Measurements from ENCODE around the gene FERMT1.

FERMT1 gene, protein sequence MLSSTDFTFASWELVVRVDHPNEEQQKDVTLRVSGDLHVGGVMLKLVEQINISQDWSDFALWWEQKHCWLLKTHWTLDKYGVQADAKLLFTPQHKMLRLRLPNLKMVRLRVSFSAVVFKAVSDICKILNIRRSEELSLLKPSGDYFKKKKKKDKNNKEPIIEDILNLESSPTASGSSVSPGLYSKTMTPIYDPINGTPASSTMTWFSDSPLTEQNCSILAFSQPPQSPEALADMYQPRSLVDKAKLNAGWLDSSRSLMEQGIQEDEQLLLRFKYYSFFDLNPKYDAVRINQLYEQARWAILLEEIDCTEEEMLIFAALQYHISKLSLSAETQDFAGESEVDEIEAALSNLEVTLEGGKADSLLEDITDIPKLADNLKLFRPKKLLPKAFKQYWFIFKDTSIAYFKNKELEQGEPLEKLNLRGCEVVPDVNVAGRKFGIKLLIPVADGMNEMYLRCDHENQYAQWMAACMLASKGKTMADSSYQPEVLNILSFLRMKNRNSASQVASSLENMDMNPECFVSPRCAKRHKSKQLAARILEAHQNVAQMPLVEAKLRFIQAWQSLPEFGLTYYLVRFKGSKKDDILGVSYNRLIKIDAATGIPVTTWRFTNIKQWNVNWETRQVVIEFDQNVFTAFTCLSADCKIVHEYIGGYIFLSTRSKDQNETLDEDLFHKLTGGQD

DNA sequence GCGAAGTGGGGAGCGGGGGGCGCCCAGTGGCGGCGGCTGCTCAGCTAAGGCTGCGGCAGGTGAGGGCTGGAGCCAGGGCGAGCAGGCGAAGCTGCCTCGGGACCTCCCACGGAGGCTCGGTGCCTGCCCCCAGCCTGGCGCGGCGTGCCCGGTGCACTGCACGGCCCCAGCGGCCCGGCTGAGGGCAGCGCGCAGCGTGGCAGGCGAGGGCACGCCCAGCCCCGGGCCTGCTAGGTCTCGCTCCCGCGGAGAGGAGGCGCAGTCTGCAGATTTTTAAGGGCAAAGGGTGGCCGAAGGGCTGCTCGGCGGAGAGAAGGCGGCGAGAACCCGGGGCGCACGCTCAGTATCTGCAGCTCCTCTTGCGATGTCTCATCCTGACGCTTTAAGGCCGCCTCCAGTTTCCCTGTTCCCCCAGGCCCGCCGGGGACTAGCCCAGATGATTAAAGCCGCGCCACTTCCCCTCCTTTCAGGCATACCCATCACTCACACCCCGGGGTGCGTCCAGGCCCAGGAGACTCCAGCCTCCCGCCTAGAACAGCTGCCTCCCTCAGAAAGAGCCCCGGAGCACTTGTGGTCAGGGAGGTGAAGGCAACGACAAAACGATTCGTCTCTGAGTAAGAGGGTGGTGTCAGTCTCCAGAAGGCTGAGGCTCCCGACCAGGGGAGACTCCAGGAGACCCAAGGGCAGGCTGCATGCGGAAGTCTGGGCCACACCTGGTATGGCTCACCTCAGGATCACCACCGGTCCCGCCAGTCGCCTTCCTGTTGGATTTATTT, at the start of gene FERMT1:
FERMT1 (minus strand) TSS at position 158 of the 776 bp plus-strand sequence. CDS start 3,476 bp downstream, outside the sequence.
- peak in 1 of 2 donors; percentile 6 for DNase-seq

DNA sequence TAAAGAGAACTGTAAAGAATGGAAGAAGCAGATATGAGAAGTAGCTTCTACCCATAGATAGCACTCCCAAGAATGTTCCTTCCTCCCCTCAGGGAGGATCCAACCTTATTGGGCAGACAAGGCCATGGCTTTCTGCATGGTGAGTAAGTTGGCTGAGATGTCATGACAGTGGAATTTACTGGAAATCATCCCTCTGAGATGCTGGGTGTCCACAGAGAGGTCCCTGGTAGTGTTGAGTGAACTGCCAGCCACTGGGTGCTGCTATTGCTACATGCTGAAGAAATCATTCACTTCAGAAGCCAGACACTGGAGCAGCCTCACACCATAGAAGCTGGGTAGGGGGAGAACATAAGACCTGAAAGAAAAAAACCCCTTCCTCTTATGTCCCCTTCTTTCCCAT, 46.4 kb upstream of the FERMT1 start:
- DNase-seq = no peak

DNA sequence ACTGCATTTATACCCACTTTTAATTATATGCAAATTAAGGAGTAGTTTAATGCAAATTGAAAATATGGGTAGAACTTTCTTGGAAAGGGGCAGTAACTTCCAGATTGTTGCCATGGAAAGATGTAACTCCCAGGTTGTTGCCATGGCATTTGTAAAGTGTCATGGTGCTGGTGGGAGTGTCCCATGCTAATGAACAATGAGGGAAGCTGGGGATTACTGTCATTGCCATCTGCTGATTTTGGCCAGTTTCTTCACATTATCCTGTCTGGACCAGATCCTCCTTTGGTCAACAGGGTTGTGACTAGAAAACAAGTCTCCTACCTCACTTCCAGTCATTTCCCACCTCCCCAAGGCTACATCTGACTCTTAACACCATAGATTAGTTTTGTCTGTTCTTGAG, 45.4 kb upstream of the FERMT1 start:
- no peak for DNase-seq

DNA sequence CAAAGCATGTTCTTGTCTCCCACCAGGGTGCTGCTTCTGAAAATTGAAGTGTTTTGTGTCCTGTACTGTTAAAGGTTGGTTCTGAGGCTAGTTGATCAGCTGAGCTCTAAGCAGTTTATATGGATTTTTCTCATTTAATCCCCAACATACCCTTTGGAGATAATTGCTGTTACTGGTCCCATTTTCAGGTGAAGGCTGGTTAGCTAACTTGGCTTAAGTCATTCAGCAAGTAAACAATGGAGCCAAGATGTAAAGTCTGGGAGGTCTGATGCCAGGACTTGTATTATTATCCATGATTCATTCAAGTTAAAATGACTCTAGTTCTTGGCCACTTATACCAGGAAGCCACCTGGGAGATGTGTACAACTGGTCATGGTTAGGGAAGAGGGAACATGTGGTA, 42.5 kb upstream of the FERMT1 start:
- DNase-seq = no peak

DNA sequence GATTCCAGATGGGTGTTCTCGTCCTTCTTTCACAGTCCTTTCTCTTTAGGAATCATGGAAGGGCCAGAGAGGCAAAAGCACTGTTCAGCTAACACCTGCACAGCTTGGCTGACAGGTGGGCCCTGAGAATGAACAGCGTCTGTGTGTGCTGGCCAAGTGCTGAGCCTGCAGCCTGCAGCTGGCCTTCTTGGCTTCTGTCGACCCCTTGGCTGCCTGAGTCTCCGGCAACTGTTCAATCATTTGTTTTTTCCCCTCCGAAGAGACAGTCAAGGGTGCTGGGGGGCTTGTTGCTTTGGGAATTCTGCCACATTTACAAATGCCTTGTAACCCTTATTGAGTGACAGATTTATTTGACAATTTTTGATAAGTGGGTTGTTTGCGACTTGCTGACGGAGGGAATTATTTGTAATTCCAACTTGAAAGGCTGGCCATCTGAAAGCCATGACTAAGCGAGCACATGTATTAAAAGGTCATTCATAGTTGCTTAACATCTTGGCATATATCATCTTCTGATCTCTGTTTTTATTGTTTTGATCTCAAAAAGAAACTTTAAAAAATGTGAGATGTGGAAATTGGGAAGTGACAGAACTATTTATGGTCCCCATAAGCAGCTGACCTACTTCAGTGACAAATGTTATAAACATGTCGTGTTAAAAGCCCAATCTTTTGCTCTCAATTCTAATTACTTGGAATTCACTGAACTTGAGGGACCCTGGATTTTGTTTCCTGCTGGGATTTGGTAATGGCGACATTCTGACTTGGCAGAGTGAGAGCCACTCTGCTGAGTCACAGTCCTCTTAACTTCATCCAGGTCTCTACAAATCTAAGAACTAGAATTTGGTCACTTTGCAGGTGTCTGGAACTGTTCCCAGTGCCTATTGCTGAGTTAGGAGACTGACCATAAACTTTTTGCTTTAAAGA, 41.9 kb upstream of the FERMT1 start:
- DNase-seq = no peak

DNA sequence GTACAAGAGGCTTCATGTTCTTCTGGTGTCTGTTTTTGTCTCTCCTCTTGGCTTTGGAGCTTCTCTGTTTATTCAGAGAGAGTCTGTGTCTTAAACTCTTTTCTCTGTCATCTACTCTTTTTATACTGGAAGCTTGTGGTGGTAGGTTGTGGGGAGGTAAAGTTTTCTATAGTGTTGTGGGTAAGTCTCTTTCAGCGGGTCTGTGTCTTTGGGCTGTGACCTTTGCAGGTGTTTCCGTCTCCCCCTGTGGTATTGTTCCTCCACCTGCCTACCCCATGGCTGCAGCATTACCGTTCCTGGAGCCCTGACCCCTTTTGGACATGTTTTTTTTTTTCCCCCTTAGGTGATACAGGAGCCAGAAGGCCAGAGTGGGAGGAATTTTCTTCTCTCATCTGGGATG, 37.9 kb upstream of the FERMT1 start:
- no peak for DNase-seq

DNA sequence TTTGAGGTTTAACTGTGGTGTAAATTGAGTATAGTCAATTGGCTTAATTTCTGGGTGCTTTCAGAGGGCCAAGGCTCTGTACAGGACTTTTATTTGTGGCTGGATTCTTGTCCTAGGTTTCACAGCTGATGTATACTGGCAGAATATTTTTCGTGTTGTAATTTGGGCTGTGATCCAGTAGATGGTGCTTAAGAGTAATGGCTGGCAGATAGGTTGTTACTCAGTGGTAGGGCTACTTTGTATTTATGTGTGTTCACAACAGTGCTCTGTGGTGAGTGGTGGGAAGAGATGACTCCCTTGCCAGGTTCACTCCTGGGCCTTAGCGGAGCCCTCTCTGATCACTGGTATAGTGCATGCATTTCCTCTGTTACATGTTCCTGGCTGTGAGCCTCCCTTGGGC, 34.5 kb upstream of the FERMT1 start:
- DNase-seq = no peak

DNA sequence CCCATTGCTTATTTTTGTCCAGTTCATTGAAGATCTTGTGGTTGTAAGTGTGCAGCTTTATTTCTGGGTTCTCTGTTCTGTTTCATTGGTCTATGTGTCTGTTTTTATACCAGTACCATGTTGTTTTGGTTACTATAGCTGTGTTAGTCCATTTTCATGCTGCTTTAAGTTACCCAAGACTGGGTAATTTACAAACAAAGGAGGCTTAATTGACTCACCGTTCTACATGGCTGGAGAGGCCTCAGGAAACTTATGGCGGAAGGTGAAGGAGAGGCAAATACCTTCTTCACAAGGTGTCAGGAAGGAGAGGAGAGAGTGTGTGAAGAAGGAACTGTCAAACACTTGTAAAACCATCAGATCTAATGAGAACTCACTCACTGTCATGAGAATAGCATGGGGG, 29.9 kb upstream of the FERMT1 start:
- no peak for DNase-seq

DNA sequence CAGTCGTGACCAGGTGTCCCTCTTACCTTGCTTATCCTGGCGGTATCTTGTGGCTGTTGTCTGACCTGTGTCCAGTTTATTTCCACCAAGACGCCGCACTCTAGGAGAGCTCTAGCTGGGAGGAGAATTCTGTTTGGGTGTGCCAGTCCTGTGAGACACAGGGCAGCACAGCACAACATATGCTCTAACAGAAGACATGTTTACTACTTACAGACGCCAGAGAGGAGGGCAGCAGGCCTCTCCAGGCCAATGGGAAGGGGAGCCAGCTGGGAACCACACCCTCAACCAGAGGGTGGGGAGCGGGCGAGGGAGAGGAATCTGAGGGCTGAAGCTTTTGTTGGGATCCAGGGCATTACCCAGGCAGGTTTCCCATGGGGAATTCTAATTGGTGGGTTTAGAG, 25.2 kb upstream of the FERMT1 start:
- DNase-seq = no peak

DNA sequence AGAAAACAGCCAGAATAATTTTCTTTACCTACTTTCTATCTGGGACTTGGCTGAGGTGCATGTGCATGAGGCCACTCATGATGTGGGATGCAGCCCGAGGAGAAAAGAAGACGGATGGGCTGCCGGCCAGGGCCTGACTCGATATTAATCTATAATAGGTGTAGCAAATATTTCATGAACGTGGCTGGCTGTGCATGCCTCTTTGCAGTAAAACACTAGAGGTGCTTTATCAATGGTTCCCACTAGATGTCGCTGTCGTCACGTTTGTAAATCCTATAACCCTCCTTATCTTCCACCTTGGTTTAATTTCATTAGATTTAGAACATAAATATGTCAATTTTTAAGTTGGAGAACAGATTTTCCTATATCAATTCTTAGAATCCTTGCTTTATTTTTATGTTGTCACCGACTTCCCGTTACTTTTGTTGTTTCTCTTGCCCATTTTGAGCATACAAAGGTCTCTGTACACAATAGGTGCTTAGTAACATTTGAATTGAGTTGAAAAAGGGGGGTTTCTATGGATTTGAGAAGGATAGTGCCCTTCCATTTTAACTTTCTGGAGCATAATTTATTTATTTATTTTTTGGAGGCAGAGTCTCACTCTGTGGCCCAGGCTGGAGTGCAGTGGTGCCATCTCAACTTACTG, 19.6 kb upstream of the FERMT1 start:
- DNase-seq = peak; percentile 16 to 60

DNA sequence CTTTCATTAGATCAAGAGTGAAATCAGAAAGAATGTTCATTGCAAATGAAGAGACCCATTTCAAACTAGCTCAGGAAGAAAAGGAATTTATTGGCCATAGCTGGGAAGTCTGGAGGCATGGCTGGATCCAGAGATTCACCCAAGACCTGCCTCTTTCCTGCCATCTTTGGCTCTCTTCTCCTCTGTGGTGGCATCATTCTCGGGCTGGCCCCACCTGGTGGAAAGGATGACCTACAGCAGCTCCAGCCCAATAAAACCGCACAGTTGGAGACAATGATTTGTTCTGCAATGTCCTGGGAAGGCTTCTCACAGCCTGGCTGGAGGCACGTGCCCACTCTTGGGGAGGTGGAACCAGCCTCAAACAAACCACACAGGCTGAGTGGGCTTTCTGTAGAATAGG, 18.1 kb upstream of the FERMT1 start:
- DNase-seq = no peak

DNA sequence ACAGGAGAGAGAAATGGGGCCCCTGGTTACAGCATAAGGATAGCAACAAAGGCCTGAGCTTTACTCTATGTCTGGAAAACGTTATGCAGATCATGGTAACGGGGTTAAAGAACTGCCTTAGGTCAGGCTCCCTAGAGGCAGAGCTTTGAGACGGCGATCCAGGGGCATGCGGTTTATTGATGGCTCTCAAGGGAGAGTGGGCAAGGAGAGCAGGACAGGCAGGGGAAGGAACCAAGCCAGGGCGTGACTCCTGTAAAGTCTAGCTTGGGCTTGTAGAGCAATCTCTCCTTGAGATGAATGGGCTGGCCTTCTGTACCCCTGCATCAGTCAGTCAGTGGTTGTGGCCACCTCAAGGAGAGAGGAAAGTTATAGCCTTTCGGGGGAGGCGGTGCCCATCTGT, 12.5 kb upstream of the FERMT1 start:
- no peak for DNase-seq

DNA sequence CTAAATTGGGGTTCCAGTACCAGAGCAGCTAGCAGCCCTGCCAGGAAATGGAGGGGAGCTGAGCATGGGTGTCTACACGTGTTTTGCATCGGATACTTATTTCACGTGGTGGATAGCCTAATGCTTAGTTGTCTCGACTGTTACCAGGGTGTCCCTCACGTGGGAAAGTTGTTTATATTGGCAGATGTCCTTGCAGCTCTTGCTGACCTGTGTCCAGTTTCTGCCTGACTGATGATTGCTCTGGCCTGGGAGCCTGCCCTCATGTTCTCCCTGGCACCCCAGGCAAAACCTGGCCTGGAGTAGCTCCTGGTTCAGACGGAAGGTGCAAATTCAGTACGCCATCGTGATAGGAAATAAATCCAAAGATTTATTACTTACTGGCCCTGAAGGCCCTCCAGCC, 11.8 kb upstream of the FERMT1 start:
- no peak for DNase-seq

DNA sequence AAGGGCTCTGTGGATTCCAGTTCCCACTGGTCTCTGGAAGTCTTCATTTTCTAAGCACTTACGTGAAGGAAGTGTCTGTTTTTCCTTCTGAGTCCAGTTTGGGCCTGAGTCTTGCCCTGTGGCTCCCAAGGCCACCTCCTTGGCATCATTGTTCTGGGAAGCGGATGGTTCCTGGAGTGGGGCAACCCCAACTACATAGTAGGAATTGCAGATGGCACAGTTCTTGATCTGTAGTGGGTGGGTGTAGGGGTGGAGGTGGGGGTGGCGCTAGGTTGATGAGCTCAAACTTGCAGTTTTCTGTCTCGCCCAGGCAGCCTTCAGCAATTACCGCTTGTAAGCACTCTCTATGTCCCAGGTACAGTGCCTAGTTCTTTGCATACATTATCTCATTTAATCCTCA, 7.2 kb upstream of the FERMT1 start:
- no peak for DNase-seq

DNA sequence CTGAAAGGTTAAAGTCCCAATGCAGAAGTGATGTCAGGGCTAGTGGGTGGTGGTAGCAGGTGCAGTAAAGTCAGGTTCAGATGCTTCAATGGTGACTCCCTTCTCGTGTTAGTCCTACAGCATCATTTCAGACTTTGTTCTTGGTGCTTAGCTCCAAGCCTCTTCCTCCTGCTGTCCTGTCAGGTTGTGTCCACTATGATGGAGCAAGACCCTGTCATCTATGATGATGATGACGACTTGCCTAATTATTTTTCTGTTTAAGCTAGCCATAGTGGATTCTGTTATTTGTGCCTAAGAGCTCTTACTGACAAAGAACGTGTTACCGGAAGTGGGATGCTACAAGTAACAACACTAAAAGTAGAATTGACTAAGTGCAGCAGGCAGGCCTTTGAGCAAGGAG, 5.0 kb upstream of the FERMT1 start:
- DNase-seq = no peak

DNA sequence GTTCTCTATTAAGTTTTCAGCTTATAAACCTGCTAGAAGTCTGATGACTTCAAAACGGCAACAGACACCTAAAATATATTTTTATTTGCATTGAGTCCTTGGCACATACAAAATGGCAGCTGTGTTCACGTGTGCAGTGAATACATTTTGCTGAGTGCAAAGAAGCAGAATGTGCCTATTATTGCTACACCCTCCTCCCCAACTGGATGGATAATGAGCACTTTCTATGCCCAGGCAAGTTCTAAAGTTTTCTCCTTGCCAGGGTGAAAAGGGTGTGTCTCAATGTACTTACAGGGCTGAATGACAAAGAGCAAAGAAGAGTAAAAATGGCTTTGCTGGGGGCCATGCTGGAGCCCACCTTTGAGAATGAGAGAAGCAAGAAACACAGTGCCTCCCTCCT, 4.0 kb upstream of the FERMT1 start:
- DNase-seq = no peak

DNA sequence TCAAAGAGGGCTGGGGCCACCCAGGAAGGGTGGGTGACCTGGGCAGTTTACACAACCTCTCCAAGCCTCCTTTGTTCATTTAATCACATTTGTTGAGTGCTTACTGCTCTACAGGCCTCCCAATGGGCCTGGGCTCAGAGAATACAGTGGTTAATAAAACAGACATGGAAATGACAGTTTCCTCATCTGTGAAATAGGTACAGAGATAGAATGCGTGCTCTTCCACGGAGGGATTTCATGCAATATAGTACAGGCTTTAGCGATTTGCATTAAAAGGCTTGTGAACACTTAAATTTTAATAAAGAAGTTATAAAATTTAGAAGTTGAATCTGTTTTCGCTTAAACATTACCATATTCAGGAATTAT, 802 bp upstream of the FERMT1 start:
- no peak for DNase-seq

DNA sequence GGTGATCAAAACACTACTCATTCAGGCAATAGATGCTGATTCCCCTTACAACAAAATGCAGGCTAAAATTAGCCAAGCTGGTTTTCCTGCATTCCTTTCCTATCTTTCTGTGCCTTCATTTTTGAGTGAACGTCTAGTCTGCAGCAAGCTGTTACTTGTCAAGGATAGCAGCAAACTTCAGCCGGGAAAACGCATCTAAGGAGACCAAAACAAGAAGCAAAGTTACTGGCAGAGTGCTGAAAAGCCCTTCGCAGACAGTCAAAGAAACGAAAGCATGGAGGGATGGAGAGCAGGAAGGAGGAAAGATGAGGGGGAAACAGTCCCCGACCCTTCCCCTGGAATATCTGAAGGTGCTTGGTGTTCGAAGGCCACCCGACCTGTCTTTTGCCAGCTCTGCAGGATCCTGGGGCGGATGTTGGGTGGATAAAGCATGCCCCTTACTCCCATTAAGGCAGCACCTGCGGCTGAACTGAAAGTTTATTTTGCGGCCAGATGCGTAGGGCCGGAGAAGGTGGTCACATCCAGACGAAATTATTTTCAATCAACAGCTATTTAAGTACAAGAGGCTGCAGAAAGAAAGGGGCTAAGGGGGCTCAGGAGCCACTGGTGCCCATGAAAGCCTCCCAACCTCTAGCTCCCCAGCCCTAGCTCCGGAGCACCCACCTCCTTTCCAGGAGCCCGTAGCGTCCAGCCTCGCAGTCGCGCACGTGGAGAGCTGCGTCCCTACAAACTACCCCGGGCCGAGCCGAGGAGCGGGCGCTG, 538 bp downstream of the FERMT1 start:
- DNase-seq = no peak

DNA sequence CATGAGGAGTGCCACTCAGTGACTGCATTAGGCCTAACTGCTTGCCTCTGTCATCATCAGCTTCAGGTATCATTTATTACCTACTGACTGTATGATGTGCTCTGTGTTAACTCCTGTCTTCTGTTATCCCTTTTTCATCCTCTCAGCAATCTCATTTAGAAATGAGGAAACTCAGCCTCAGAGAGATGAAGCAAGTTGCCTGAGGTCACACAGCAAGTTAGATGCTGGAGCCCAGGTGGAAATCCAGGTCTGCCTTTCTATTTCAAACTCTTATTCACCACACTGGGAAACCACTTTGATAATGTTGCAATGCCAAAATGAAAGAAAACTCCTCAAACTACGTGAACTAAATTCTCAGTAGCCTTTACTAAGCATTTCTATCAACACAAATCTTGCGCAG, 1.3 kb downstream of the FERMT1 start:
- DNase-seq = no peak

DNA sequence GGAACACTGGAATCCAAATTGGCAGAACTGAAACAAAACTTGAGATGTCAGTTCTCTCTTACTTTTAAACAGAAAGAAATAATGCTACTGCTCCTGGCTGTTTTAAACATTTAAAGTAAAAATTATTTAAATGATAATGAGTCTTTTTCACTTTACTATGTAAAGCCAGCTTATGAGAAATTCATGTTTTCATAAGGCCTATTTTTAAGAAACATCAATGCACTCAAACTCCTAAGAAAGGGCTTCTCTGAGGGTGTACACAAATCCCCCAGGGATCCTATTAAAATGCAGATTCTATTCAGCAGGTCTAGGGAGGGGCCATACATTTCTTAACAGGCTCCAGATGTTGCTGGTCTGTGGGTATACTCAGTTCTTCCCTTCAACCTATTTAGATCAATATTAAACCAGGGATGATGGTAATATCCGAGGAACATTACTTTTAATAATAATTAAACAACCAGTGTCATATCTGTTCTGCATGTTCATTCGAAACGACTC, 2.3 kb downstream of the FERMT1 start:
- DNase-seq = no peak

DNA sequence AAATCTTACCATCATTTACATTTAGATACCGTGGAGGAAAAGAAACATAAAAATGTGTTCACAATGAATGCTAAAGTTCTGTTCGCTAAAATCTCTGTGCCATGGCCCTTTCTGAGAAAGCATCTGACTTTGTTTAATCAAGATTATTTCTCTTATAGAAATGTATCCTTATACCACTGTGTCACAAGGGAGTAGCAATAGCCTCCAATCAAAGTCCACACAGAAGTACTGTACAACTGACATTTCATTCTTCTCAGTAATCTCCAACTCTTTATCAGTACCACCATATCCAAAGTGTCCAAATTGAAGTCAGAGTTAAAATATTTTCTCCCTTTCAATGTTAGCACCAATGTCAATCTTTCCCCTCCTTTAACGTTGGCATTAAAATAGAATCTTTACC, 6.1 kb downstream of the FERMT1 start:
- DNase-seq = no peak
